Activated CD4-positive, CD25-positive, alpha-beta regulatory T cell treated with anti-CD3 and anti-CD28 coated beads, Interleukin-2, amount 50 U/mL, for 24 hours (primary cell): ENCODE data around the gene EIF4E3.

ENCODE experiments used
- ATAC-seq, 2 donors: fragments of 150-1000 bp; cut with Tn5 transposase; one replicate each; pipeline ENCODE4 v1.10.0; 2021; ENCODE audit warnings: mild to moderate bottlenecking in 1 of 2, moderate library complexity in 1 of 2

The EIF4E3 gene

GRCh38 chr3:71723452-71724170 lies 1.6 kb downstream of the EIF4E3 start:
- peak; percentile 64 to 75 for ATAC-seq

GRCh38 chr3:71722693-71723092 lies 2.5 kb downstream of the EIF4E3 start:
- ATAC-seq, result no peak

- peak in 1 of 2 donors; percentile 12 for ATAC-seq
These were observed 3.5 kb downstream of the EIF4E3 start for GRCh38 chr3:71721651-71722157.

- ATAC-seq, result no peak
These were observed 4.2 kb downstream of the EIF4E3 start for GRCh38 chr3:71721002-71721401.

- peak; percentile 58 to 78 for ATAC-seq
These were observed 7.1 kb downstream of the EIF4E3 start for GRCh38 chr3:71718072-71718471.

- no peak for ATAC-seq
These were observed 10.6 kb downstream of the EIF4E3 start for GRCh38 chr3:71714595-71714994.

GRCh38 chr3:71713041-71713440 lies 12.2 kb downstream of the EIF4E3 start:
- ATAC-seq, result no peak

GRCh38 chr3:71710906-71711494 lies 14.2 kb downstream of the EIF4E3 start:
- peak; percentile 60 to 63 for ATAC-seq

GRCh38 chr3:71709908-71710511 lies 15.2 kb downstream of the EIF4E3 start:
- no peak for ATAC-seq

- ATAC-seq, result no peak
These were observed 16.6 kb downstream of the EIF4E3 start for GRCh38 chr3:71708476-71709105.

- ATAC-seq, result no peak
These were observed 17.6 kb downstream of the EIF4E3 start for GRCh38 chr3:71707595-71707994.

GRCh38 chr3:71705681-71706080 lies 19.5 kb downstream of the EIF4E3 start:
- no peak for ATAC-seq

GRCh38 chr3:71704915-71705314 lies 20.3 kb downstream of the EIF4E3 start:
- no peak for ATAC-seq

GRCh38 chr3:71703797-71704196 lies 21.4 kb downstream of the EIF4E3 start:
- no peak for ATAC-seq

GRCh38 chr3:71702131-71703024 lies 22.8 kb downstream of the EIF4E3 start:
- peak; percentile 89 to 90 for ATAC-seq

GRCh38 chr3:71701251-71701762 lies 23.9 kb downstream of the EIF4E3 start:
- ATAC-seq, result no peak

- ATAC-seq, result no peak
These were observed 30.2 kb downstream of the EIF4E3 start for GRCh38 chr3:71695000-71695482.

GRCh38 chr3:71694358-71694999 lies 30.7 kb downstream of the EIF4E3 start:
- ATAC-seq, result no peak

- ATAC-seq, result no peak
These were observed 31.6 kb downstream of the EIF4E3 start for GRCh38 chr3:71693641-71694040.

- no peak for ATAC-seq
These were observed 33.1 kb downstream of the EIF4E3 start for GRCh38 chr3:71692139-71692538.

- ATAC-seq, result no peak
These were observed 34.8 kb downstream of the EIF4E3 start for GRCh38 chr3:71690341-71690841.
